A549 treated with ZK216348 at 1 μM for 4 hours (cell line): ENCODE data around the gene ADAD2. TPM values are rescaled to one million over a fixed set of nuclear protein-coding genes. Genes with fewer than 3 reads are reported as not detected.

Experiments
- total RNA-seq: library from RNA; stranded (reverse); fragments of 200-300 nt; extraction: Qiagen RNA extraction; gene quantifications from 5 replicates; pipeline ENCODE4 v1.2.3, GENCODE V29; 2022; ENCODE audit warnings: low read depth

ADAD2 gene
- total RNA-seq, result not detected in 5 replicates

DNA sequence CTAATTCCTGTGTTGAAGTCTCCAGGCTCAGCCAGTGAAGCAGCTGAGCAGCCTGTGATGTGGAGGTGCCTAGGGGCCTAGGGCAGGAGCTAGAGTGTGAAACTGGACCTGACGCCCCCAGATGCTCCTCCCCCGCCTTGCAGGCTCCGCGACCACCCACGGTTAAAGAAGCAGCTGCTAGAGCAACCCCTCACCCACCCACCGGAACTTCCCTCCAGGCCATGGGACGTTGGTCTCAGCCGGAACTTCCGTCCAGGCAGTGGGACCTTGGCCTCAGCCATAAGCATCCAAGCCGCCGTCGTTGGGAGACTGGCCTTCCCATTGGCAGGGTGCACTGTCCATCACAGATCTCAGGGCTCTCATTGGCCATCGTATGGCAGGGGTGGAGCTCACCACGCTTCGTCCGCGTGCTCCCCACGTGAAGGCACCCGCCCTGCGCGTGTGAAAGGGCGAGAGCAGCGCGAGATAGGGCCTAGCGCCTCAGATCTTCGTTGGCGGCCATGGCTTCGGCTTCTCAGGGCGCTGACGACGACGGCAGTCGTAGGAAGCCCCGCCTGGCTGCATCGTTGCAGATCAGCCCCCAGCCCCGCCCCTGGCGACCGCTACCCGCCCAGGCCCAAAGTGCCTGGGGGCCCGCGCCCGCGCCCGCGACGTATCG, at the start of gene ADAD2:
Gene ADAD2 (plus strand): TSS at position 427 of the 658 bp plus-strand sequence. CDS start 74 bp downstream, at position 501.

DNA sequence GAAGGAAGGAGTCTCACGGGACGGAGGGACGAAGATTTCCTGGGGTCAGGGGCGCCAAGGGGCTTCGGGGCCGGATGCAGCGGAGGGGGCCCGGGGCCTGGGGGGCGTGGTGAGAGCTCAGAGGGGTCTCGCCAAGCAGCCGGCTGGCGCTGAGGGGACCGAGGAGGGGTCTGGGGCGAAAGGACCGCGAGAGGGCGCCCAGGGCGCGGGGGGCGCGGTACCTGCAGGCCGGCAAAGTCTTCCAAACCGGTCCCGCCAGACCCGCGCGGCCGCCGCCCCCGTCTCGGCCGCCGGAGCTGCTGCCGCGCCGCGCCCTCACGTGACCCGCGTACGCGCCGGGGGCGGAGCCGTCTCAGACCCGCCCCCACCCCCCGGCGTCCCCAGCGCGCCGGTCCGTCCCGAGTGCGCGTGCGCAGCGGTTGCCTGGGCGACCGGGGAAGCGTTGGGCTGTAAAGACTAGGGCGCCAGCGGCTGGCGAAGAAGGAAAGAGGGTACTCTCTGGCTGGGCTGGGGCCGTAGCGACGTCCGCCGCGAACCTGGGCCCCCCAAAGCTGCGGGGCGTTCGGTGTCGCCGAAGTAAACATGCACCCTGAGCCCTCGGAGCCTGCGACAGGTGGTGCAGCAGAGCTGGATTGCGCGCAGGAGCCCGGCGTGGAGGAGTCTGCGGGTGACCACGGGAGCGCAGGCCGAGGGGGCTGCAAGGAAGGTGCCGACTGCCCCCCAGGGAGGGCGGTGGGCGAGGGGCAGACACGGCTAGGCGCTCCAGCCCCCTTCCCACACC, 45.9 kb upstream of the ADAD2 start, which contains the start of the genes DNAAF1 and HSDL1:
Gene DNAAF1 (plus strand): TSS at position 450 of the 781 bp plus-strand sequence. CDS start 133 bp downstream, at position 583.
Gene HSDL1 (minus strand): TSS at position 319 of the 781 bp plus-strand sequence. CDS start 13,856 bp downstream, outside the sequence.

DNA sequence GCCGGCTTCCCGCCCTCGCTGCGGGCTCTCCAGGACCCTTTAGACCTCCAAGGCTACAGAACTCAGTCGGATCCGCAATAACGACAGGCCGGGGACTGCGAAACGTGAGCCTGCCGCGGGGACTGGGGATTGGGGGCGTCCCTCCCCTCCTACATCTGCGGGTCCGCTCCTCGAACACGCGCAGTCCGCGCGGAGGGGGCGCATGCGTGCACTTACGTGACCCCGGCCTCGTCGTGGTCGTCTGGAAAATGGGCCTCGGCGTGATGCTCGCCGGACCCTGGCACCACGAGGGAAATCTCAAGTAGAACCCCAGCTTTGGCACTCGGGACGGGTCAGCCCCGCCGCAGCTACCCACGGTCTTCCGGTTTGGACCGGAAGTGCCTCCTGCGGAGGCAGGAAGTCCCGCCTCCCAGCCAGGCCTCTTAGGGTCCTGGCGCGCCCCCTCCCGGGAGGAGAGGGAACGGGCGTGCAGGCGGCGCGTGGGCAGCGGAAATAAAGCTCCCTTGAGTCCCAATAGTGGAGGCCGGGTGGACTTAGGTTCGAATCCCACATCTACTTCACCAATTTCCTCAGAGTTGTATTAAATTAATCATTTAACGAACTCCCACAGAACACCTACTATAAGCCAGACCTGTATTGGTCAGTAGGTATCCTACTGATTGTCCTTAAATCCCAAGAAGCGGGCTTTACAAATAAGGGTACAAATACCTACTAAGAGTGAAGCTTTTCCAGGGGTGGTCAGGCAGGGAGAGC, 4.1 kb upstream of the ADAD2 start, which contains the start of gene TAF1C:
Gene TAF1C (minus strand): TSS at position 373 of the 753 bp plus-strand sequence. CDS start 2,069 bp downstream, outside the sequence.

DNA sequence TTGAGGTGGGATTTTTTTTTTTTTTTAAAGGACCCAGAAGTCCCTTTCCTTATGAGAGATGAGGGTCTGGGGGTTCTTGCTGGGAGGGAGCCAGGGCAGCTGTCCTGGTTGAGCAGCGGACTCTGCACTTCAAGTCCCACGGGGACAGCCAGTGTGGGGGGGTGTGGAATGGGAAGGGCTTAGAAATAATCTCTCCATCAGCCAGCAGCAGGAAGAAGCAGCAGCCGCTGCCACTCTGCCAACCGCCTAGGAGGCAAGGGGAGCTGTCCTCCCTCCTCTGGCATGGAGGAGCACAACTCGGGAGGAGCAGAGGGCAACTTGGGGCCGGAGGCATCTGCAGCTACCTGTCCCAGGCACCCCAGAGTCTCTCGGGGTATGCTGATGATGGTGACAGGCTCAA, 49.0 kb downstream of the ADAD2 start, which contains the start of gene KCNG4:
Gene KCNG4 (minus strand): TSS at position 104 of the 400 bp plus-strand sequence. CDS start 2,527 bp downstream, outside the sequence.

Other genes starting within 250 kb of the ADAD2 start
- gene OSGIN1, start 237.9 kb upstream of the ADAD2 start, total RNA-seq, result 20.4 to 40.0 TPM (median 24.5 TPM) in 5 replicates
- 1.7 to 4.0 TPM (median 1.9 TPM) in 5 replicates for gene NECAB2, start 222.9 kb upstream of the ADAD2 start, total RNA-seq
- gene SLC38A8, start 148.4 kb upstream of the ADAD2 start, total RNA-seq, result not detected in 5 replicates
- gene MBTPS1, start 74.2 kb upstream of the ADAD2 start, total RNA-seq, result 34.2 to 49.0 TPM (median 46.7 TPM) in 5 replicates
- gene HSDL1, start 46.0 kb upstream of the ADAD2 start, total RNA-seq, result 14.6 to 19.7 TPM (median 18.5 TPM) in 5 replicates
- gene DNAAF1, start 45.8 kb upstream of the ADAD2 start, total RNA-seq, result 0.18 to 0.28 TPM (median 0.22 TPM) in 4 of 5 replicates, not detected in the other
- gene TAF1C, start 4.1 kb upstream of the ADAD2 start, total RNA-seq, result 16.1 to 37.0 TPM (median 31.8 TPM) in 5 replicates
- gene KCNG4, start 48.9 kb downstream of the ADAD2 start, total RNA-seq, result not detected in 5 replicates
- not detected in 5 replicates for gene WFDC1, start 103.7 kb downstream of the ADAD2 start, total RNA-seq
- gene ATP2C2, start 177.4 kb downstream of the ADAD2 start, total RNA-seq, result 0.09 to 0.51 TPM (median 0.19 TPM) in 4 of 5 replicates, not detected in the other